Suprapubic skin (tissue), 4 donors: ENCODE data around the gene KRT78.
"Not testable (repeated sequence)": the region's sequence is repeated elsewhere in the genome, so short reads cannot be mapped to it uniquely, and the experiment has no call there.

ENCODE experiments used
- CTCF ChIP-seq, 2 donors: fragments of 200-600 bp in 1 of 2; fragments of 450-650 bp in 1 of 2; sonication (generic) in 1 of 2; IDR thresholded peaks; one replicate each; pipeline ENCODE4 v1.5.1; 2016 to 2019; ENCODE audit warnings: antibody characterized with exemption in 2 of 2, mild to moderate bottlenecking in 1 of 2, moderate library complexity in 1 of 2
- EP300 ChIP-seq: sonication (generic); formaldehyde crosslinking; IDR thresholded peaks from one replicate; pipeline ENCODE4 v1.6.1; 2017; ENCODE audit warnings: antibody characterized with exemption
- POLR2A ChIP-seq, 2 donors: fragments of 450-650 bp; IDR thresholded peaks; one replicate each; pipeline ENCODE4 v1.6.1; 2017; ENCODE audit warnings: antibody characterized with exemption in 2 of 2, mild to moderate bottlenecking in 2 of 2, moderate library complexity in 2 of 2
- POLR2AphosphoS5 ChIP-seq, 3 donors: sonication (generic); formaldehyde crosslinking; IDR thresholded peaks; one replicate each; pipeline ENCODE4 v1.6.1; 2017; ENCODE audit warnings: antibody characterized with exemption in 3 of 3

GRCh38 chr12:52795332-52795674 lies 53.5 kb downstream of the KRT78 start:
- not testable (repeated sequence) for TF ChIP-seq CTCF (IDR thresholded peaks at IDR 0.05); POLR2A (IDR thresholded peaks at IDR 0.05); POLR2AphosphoS5 (IDR thresholded peaks at IDR 0.05); EP300
